ENCODE data around the gene VPS13C. TPM values are rescaled to one million over a fixed set of nuclear protein-coding genes. Genes with fewer than 3 reads are reported as not detected.

Gene VPS13C
- total and polyA plus RNA-seq, 2 experiments from 2014 or later, result 10.2 to 20.5 TPM

GRCh38 chr15:61915640-61916039, 144.6 kb downstream of the VPS13C start (continued):
- TF ChIP-seq, protein P1, sequence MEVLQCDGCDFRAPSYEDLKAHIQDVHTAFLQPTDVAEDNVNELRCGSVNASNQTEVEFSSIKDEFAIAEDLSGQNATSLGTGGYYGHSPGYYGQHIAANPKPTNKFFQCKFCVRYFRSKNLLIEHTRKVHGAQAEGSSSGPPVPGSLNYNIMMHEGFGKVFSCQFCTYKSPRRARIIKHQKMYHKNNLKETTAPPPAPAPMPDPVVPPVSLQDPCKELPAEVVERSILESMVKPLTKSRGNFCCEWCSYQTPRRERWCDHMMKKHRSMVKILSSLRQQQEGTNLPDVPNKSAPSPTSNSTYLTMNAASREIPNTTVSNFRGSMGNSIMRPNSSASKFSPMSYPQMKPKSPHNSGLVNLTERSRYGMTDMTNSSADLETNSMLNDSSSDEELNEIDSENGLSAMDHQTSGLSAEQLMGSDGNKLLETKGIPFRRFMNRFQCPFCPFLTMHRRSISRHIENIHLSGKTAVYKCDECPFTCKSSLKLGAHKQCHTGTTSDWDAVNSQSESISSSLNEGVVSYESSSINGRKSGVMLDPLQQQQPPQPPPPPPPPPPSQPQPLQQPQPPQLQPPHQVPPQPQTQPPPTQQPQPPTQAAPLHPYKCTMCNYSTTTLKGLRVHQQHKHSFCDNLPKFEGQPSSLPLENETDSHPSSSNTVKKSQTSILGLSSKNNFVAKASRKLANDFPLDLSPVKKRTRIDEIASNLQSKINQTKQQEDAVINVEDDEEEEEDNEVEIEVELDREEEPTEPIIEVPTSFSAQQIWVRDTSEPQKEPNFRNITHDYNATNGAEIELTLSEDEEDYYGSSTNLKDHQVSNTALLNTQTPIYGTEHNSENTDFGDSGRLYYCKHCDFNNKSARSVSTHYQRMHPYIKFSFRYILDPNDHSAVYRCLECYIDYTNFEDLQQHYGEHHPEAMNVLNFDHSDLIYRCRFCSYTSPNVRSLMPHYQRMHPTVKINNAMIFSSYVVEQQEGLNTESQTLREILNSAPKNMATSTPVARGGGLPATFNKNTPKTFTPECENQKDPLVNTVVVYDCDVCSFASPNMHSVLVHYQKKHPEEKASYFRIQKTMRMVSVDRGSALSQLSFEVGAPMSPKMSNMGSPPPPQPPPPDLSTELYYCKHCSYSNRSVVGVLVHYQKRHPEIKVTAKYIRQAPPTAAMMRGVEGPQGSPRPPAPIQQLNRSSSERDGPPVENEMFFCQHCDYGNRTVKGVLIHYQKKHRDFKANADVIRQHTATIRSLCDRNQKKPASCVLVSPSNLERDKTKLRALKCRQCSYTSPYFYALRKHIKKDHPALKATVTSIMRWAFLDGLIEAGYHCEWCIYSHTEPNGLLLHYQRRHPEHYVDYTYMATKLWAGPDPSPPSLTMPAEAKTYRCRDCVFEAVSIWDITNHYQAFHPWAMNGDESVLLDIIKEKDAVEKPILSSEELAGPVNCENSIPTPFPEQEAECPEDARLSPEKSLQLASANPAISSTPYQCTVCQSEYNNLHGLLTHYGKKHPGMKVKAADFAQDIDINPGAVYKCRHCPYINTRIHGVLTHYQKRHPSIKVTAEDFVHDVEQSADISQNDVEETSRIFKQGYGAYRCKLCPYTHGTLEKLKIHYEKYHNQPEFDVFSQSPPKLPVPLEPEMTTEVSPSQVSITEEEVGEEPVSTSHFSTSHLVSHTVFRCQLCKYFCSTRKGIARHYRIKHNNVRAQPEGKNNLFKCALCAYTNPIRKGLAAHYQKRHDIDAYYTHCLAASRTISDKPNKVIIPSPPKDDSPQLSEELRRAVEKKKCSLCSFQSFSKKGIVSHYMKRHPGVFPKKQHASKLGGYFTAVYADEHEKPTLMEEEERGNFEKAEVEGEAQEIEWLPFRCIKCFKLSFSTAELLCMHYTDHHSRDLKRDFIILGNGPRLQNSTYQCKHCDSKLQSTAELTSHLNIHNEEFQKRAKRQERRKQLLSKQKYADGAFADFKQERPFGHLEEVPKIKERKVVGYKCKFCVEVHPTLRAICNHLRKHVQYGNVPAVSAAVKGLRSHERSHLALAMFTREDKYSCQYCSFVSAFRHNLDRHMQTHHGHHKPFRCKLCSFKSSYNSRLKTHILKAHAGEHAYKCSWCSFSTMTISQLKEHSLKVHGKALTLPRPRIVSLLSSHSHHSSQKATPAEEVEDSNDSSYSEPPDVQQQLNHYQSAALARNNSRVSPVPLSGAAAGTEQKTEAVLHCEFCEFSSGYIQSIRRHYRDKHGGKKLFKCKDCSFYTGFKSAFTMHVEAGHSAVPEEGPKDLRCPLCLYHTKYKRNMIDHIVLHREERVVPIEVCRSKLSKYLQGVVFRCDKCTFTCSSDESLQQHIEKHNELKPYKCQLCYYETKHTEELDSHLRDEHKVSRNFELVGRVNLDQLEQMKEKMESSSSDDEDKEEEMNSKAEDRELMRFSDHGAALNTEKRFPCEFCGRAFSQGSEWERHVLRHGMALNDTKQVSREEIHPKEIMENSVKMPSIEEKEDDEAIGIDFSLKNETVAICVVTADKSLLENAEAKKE (CRISPR knock-in tag; IDR thresholded peaks at IDR 0.05), result no peak

DNA sequence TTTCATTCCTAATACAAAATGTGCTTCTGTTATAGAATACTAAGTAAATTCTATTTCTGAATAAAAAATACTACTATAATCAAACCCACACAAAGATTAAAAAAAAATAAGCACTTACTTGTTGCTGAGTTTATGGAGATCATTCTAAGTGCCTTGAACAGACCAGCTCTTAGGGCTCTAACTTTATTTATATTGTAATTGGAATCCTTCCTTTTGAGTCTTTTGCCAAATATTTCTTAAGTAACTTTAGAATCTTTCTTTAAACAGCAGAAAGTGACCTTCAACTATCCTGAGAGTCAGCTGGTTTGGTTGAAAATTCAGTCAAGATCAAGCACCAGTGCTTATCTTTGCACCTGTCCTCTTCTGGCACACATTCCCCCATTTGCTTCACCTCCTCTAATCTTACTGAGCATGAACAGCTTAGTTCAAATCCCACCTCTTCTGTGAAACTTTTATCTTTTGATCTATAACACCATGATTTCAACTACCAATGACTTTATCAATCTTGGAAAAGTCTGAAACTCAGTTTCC, 149.3 kb downstream of the VPS13C start:
- Mint-ChIP-seq H3K4me3 (no peak overlapping the region), H3K27ac (no peak overlapping the region), H3K9me3 (no peaks in the 10 kb centered on the region), H3K36me3 (ENCODE audit: low read depth) (no peaks in the 10 kb centered on the region; the same call in 2 of the 3 replicates), H3K27me3 (ENCODE audit: insufficient read depth, low read depth, poor library complexity) (no peaks in the 10 kb centered on the region), H3K4me1 (no peaks in the 10 kb centered on the region)
- H3K27ac ChIP-seq (ENCODE audit: low read depth), result no peak overlapping the region
- no peaks in the 10 kb centered on the region; the same call in none of the 2 replicates for H3K36me3 ChIP-seq (ENCODE audit: insufficient read depth)
- H3F3A ChIP-seq (replicated peaks; ENCODE audit: low read depth), result no peaks in the 10 kb centered on the region
- no peaks in the 10 kb centered on the region for H3K9me2 ChIP-seq (ENCODE audit: insufficient read depth)
- TF ChIP-seq JUNB (IDR thresholded peaks at IDR 0.05; ENCODE audit: unreplicated experiment) (no peak), REST (IDR thresholded peaks at IDR 0.05; ENCODE audit: unreplicated experiment) (no peak), NANOG (IDR thresholded peaks at IDR 0.05; ENCODE audit: borderline replicate concordance) (no peak), EZH2 (IDR thresholded peaks at IDR 0.05; ENCODE audit: low read depth, unreplicated experiment) (no peak), STAT1 (IDR thresholded peaks at IDR 0.05; ENCODE audit: unreplicated experiment) (no peak), CREB1 (CRISPR knock-in tag; IDR thresholded peaks at IDR 0.05; ENCODE audit: low read depth) (no peak), CTCF (conservative IDR thresholded peaks at IDR 0.05; ENCODE audit: low read depth in 2 of 2) (no peak)
- TF ChIP-seq, protein P2, sequence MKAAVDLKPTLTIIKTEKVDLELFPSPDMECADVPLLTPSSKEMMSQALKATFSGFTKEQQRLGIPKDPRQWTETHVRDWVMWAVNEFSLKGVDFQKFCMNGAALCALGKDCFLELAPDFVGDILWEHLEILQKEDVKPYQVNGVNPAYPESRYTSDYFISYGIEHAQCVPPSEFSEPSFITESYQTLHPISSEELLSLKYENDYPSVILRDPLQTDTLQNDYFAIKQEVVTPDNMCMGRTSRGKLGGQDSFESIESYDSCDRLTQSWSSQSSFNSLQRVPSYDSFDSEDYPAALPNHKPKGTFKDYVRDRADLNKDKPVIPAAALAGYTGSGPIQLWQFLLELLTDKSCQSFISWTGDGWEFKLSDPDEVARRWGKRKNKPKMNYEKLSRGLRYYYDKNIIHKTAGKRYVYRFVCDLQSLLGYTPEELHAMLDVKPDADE (IDR thresholded peaks at IDR 0.05), result no peak
- DNase-seq (ENCODE audit: low spot score), result no peak
- ATAC-seq, result no peak
- no peak overlapping the region for H3K4me3 ChIP-seq
- no peak overlapping the region for H3K4me2 ChIP-seq
- no peaks in the 10 kb centered on the region for H4K20me1 ChIP-seq (replicated peaks; ENCODE audit: insufficient read depth)
- H3K79me2 ChIP-seq (replicated peaks; ENCODE audit: insufficient read depth), result no peaks in the 10 kb centered on the region
- H2AFZ ChIP-seq, result no peak overlapping the region
- H3K27me3 ChIP-seq (ENCODE audit: insufficient read depth), result no peaks in the 10 kb centered on the region
- H3K4me1 ChIP-seq (ENCODE audit: insufficient read depth), result no peaks in the 10 kb centered on the region

Data from GM23338 (cell line).